HG03520 (cell line): ENCODE data around the gene DTX1.
"Not testable (repeated sequence)": the region's sequence is repeated elsewhere in the genome, so short reads cannot be mapped to it uniquely, and the experiment has no call there.

Experiments
- ATAC-seq: cut with Tn5 transposase; IDR thresholded peaks from one replicate; pipeline ENCODE4 v1.9.1; 2021; ENCODE audit warnings: mild to moderate bottlenecking, moderate library complexity; ENCODE audit not compliant: unreplicated experiment

DTX1 gene

GRCh38 chr12:113112043-113112899 lies 55.7 kb downstream of the DTX1 start:
- no peak for ATAC-seq

- no peak for ATAC-seq
These were observed 56.9 kb downstream of the DTX1 start for GRCh38 chr12:113113397-113113796.

- no peak for ATAC-seq
These were observed 58.1 kb downstream of the DTX1 start for GRCh38 chr12:113114447-113115178.

GRCh38 chr12:113115455-113116126 lies 59.1 kb downstream of the DTX1 start:
- ATAC-seq, result no peak

GRCh38 chr12:113116875-113117274 lies 60.3 kb downstream of the DTX1 start:
- no peak for ATAC-seq

GRCh38 chr12:113117684-113118083 lies 61.2 kb downstream of the DTX1 start:
- not testable (repeated sequence) for ATAC-seq

GRCh38 chr12:113118142-113118541 lies 61.6 kb downstream of the DTX1 start:
- no peak for ATAC-seq

GRCh38 chr12:113119980-113120669 lies 63.6 kb downstream of the DTX1 start:
- no peak for ATAC-seq

- no peak for ATAC-seq
These were observed 64.3 kb downstream of the DTX1 start for GRCh38 chr12:113120670-113121370.

GRCh38 chr12:113127791-113128199 lies 71.3 kb downstream of the DTX1 start:
- ATAC-seq, result no peak

GRCh38 chr12:113128802-113129663 lies 72.5 kb downstream of the DTX1 start:
- ATAC-seq, result no peak

- no peak for ATAC-seq
These were observed 73.3 kb downstream of the DTX1 start for GRCh38 chr12:113129664-113130456.

- ATAC-seq, result no peak
These were observed 74.1 kb downstream of the DTX1 start for GRCh38 chr12:113130457-113131135.

- no peak for ATAC-seq
These were observed 75.0 kb downstream of the DTX1 start for GRCh38 chr12:113131556-113131955.

- ATAC-seq, result no peak
These were observed 76.5 kb downstream of the DTX1 start for GRCh38 chr12:113133036-113133435.

- no peak for ATAC-seq
These were observed 77.1 kb downstream of the DTX1 start for GRCh38 chr12:113133666-113134065.

GRCh38 chr12:113134071-113134470 lies 77.5 kb downstream of the DTX1 start:
- no peak for ATAC-seq

- no peak for ATAC-seq
These were observed 78.0 kb downstream of the DTX1 start for GRCh38 chr12:113134521-113134951.
